PFSK-1 (cell line): ENCODE data around the gene CHTF18.

Experiments
- POLR2AphosphoS5 ChIP-seq: IDR thresholded peaks from 2 replicates; pipeline ENCODE4 v1.6.1; 2012; ENCODE audit warnings: low read depth, mild to moderate bottlenecking, control low read depth, low read length, moderate library complexity
- REST ChIP-seq, 2 experiments: IDR thresholded peaks; 2 replicates each; pipeline versions ENCODE4 v1.6.1 to v1.8.0; 2011 to 2012; ENCODE audit warnings: low read depth in 2 of 2, low read length in 2 of 2, control low read depth in 1 of 2, inconsistent platforms in 1 of 2, mild to moderate bottlenecking in 1 of 2, moderate library complexity in 1 of 2; ENCODE audit not compliant: insufficient read depth in 1 of 2

- TF ChIP-seq POLR2AphosphoS5: no peak
- no peak for TF ChIP-seq REST (IDR thresholded peaks at IDR 0.05; ENCODE audit: insufficient read depth in 1 of 2, low read depth in 2 of 2, low read length in 2 of 2)
Observed at GRCh38 chr16:791131-791530, 2.7 kb downstream of the CHTF18 start.
